GM06990 (cell line): Measurements from ENCODE around the gene NKD1.

Experiments used
- DNase-seq: peaks from one replicate; pipeline ENCODE4 v3.0.0-alpha.2; 2011; ENCODE audit not compliant: insufficient read length; ENCODE audit errors: extremely low read depth
- H3K27me3 ChIP-seq: replicated peaks from 2 replicates; pipeline ENCODE4 v1.6.0; 2011; ENCODE audit warnings: low read length; ENCODE audit not compliant: control insufficient read depth, insufficient read depth
- H3K36me3 ChIP-seq: 2 replicates; pipeline ENCODE4 v1.5.1; 2011; ENCODE audit warnings: low read length; ENCODE audit not compliant: control insufficient read depth, insufficient read depth
- H3K4me3 ChIP-seq: replicated peaks from 2 replicates; pipeline ENCODE4 v1.5.1; 2011; ENCODE audit warnings: low read depth, mild to moderate bottlenecking, control low read depth, low read length
- TF ChIP-seq, protein P1 (sequence below): IDR thresholded peaks from 2 replicates; pipeline ENCODE4 v1.5.1; 2011; ENCODE audit warnings: low read length, control low read depth, mild to moderate bottlenecking, inconsistent platforms; ENCODE audit not compliant: insufficient read depth, poor library complexity, severe bottlenecking

Gene NKD1

DNA sequence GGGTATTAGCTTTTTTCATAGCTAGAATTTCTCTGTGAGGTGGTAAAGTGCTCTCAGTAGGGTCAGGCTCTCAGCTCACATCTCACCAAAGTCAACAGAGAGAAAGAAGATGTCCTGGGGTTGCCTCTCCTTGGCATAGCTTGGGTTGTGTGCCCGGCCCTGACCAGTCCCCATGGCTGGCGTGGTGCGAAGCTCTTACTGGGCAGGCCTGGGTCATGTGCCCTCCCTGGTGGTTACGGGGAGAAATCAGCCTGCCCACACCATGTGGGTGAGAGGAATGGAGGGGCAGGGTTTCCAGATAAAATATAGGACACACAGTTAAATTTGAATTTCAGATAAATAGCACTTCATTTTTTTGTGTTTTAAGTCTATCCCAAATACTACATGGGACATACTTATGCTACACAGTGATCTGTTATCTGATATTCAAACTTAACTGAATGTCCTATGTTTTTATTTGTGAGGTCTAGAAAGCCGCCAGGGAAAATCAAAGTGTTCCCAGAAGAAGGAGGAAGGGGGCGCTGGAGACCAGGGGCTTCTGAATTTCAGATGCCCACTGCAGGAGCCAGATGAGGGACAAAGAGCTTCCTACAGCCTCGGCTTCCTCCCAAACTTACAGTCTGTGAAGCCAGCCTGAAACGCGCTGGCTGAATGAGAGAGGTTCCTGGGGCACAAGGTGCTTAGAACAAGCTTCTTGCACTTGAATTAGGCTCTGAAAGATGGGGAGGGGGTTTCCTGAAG, 45.4 kb downstream of the NKD1 start:
- H3K36me3 ChIP-seq: no peaks in the 10 kb centered on the region
- TF ChIP-seq, protein P1, sequence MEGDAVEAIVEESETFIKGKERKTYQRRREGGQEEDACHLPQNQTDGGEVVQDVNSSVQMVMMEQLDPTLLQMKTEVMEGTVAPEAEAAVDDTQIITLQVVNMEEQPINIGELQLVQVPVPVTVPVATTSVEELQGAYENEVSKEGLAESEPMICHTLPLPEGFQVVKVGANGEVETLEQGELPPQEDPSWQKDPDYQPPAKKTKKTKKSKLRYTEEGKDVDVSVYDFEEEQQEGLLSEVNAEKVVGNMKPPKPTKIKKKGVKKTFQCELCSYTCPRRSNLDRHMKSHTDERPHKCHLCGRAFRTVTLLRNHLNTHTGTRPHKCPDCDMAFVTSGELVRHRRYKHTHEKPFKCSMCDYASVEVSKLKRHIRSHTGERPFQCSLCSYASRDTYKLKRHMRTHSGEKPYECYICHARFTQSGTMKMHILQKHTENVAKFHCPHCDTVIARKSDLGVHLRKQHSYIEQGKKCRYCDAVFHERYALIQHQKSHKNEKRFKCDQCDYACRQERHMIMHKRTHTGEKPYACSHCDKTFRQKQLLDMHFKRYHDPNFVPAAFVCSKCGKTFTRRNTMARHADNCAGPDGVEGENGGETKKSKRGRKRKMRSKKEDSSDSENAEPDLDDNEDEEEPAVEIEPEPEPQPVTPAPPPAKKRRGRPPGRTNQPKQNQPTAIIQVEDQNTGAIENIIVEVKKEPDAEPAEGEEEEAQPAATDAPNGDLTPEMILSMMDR: no peak
- H3K27me3 ChIP-seq: no peaks in the 10 kb centered on the region; the same call in 1 of the 2 replicates
- DNase-seq: no peak
- no peak overlapping the region for H3K4me3 ChIP-seq

DNA sequence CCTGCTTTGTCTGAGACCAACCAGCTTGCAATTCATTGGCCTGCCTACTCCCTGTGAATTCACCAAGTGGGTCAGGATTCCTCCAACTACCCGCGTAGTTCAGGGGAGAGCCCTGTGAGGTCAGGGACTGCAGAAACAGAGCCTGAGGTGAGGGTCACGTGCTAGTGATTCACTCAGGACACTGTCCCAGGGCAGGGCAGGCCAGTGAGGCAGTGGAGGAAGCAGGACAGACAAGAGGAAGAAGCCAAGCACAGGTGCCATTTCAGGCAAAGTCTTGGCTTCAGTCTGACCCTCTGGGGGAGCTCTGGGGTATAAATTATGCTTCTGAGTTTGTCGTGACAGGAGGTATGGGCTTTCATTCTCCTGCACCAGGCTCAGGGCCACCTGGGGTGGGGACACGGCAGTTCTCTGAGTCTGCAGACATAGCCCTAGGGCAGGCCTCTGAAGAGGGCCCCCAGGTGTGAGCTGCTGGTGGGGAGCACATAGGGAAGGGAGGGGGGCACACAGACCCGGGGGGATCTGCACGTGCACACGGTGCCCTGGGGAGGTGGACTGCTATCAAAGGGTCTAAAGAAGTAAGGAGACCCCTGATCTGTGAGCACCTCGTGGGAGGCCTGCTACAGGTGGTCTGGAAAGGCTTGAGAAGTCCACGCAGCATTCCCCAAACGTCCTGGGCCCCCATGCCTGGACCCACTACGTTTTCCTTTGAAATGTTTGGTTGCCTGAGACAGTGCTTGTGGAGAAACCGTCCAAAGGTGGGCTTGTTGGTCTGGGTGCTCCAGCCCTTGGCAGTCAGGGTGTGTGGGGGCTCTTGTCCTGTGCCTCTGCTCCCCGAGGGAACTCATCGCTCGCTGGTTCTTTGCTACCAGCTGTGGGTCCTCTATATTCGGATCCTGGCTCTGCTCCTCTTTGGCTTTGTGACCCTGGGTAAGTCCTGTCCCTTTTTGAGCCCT, 46.4 kb downstream of the NKD1 start:
- H3K36me3 ChIP-seq: no peaks in the 10 kb centered on the region
- DNase-seq: no peak

DNA sequence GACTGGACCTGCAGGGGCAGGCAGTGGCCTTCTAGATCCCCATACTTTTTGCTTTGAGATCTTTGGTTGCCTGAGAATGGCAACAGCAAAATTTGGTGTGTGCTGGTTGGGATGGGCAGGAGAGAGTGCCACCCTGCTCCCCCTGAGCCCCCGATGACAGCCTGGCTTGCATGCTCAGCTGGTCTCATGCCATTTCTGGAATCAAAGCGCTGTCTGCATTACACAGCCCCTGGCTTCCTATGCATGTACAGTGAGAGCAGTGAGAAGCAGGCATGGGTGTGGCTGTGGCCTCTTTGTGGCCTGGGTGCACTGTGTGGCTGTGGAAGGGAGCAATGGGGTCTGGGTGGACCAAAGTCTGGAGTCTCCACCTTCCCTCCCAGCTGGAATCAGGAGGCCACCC, 47.7 kb downstream of the NKD1 start:
- no peak for DNase-seq
- Histone ChIP-seq H3K4me3 (no peak overlapping the region), H3K36me3 (no peaks in the 10 kb centered on the region), H3K27me3 (no peaks in the 10 kb centered on the region; the same call in 1 of the 2 replicates)
- TF ChIP-seq, protein P1: no peak

More for the DNA sequence above, 46.4 kb downstream of the NKD1 start:
- no peak overlapping the region for H3K4me3 ChIP-seq
- H3K27me3 ChIP-seq: no peaks in the 10 kb centered on the region; the same call in 1 of the 2 replicates
- TF ChIP-seq, protein P1: no peak

DNA sequence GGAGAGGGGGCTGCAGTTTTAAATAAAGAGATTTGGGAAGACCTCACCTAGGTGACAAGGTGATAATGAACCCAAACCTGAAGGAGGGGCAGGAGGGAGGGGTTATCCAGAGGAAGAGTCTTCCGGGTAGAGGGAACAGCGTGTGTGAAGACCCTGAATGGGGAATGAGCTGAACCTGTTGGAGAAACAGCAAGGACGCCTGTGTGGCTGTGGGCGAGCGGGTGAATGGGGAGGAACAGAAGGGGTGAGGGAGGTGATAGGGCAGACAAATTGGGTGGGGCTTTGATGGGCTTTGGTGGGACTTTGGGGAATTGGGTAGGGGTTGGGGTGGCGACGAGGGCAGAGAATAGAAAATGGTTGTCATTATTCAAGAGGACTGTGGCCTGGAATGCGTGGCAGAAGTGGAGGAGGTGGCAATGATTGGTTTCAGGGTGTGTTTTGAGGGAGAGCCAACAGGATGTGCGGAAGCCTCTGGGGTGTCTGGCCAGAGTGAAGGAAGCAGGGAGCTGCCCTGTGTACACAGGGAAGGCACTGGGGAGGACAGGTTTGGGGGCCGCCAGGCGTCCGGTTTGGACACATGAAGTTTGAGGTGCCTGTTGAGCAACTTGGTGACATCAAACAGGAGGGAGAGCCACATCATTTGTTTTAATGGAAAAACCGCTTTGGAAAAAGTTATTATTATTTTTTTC, 48.7 kb downstream of the NKD1 start:
- DNase-seq: no peak
- TF ChIP-seq, protein P1: no peak
- H3K27me3 ChIP-seq: no peaks in the 10 kb centered on the region; the same call in 1 of the 2 replicates
- no peaks in the 10 kb centered on the region for H3K36me3 ChIP-seq
- H3K4me3 ChIP-seq: no peak overlapping the region

DNA sequence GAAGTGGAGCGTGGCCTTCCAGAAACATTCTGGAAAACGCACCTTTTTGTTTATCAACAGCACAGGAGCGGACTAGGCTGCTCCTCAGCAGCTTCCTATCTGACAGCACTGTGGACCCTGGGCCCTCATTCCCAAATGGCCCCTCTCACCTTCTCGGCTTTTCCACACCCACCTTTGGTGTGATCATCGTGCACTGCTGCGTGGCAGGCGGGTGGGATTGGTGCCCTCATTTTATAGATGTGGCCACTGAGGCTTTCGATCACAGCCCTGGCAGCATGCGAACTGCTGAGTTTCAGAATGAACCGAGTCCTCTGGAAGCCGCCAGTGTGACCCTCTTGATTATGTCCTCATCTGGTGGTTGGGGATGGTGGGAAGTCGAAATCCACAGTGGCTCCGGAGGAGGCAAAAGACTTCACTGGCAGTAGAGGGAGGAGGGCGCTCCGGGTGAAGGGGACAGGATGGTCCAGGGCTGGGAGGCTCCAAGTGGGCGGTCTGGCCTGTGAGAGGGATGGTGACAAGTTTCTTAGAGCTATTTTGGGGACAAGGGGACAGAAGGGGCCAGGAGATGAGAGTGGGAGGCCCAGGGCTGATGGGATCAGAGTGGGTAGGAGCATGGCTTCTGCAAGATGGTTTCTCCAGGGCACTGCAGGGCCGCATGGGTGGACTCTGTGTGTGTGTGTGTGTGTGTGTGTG, 49.5 kb downstream of the NKD1 start:
- Histone ChIP-seq H3K4me3 (no peak overlapping the region), H3K27me3 (no peaks in the 10 kb centered on the region; the same call in 1 of the 2 replicates), H3K36me3 (no peaks in the 10 kb centered on the region)
- TF ChIP-seq, protein P1: no peak
- no peak for DNase-seq
